GM19238 (cell line): ENCODE results near the gene SEC11A.
A peak's percentile ranks its signal among the peaks of the same experiment; 100 is the strongest.
"Not testable (repeated sequence)": the region's sequence is repeated elsewhere in the genome, so short reads cannot be mapped to it uniquely, and the experiment has no call there.

Source experiments
- DNase-seq: peaks from one replicate; pipeline ENCODE4 v3.0.0; 2011; ENCODE audit warnings: low spot score; ENCODE audit not compliant: insufficient read length

SEC11A gene

GRCh38 chr15:84716036-84716732 is at the start of gene SEC11A:
Gene SEC11A (minus strand): TSS chr15:84716139. CDS start chr15:84716075, 64 bp downstream.
- peak; percentile 92 for DNase-seq

- no peak for DNase-seq
Measured at GRCh38 chr15:84765675-84766074, 49.7 kb upstream of the SEC11A start.

GRCh38 chr15:84764989-84765388 is 49.0 kb upstream of the SEC11A start:
- no peak for DNase-seq

- no peak for DNase-seq
Measured at GRCh38 chr15:84764585-84764984, 48.6 kb upstream of the SEC11A start.

GRCh38 chr15:84762840-84763572 is 47.1 kb upstream of the SEC11A start:
- no peak for DNase-seq

GRCh38 chr15:84761607-84762131 is 45.7 kb upstream of the SEC11A start:
- no peak for DNase-seq

- no peak for DNase-seq
Measured at GRCh38 chr15:84760219-84760618, 44.3 kb upstream of the SEC11A start.

- no peak for DNase-seq
Measured at GRCh38 chr15:84759018-84759417, 43.1 kb upstream of the SEC11A start.

GRCh38 chr15:84755736-84756527 is 40.0 kb upstream of the SEC11A start:
- no peak for DNase-seq

- DNase-seq: not testable (repeated sequence)
Measured at GRCh38 chr15:84754889-84755288, 39.0 kb upstream of the SEC11A start.

- no peak for DNase-seq
Measured at GRCh38 chr15:84752700-84753099, 36.8 kb upstream of the SEC11A start.

GRCh38 chr15:84752195-84752594 is 36.3 kb upstream of the SEC11A start:
- DNase-seq: no peak

- not testable (repeated sequence) for DNase-seq
Measured at GRCh38 chr15:84751721-84752120, 35.8 kb upstream of the SEC11A start.

- no peak for DNase-seq
Measured at GRCh38 chr15:84750583-84751092, 34.7 kb upstream of the SEC11A start.

GRCh38 chr15:84749111-84749991 is 33.4 kb upstream of the SEC11A start:
- DNase-seq: no peak

- DNase-seq: peak; percentile 80
Measured at GRCh38 chr15:84748274-84749110, 32.6 kb upstream of the SEC11A start, which contains the start of gene ZNF592. Gene ZNF592 (plus strand): TSS chr15:84748592. CDS start chr15:84782676, 34,084 bp downstream.

- DNase-seq: peak; percentile 49
Measured at GRCh38 chr15:84747416-84748273, 31.7 kb upstream of the SEC11A start.

- no peak for DNase-seq
Measured at GRCh38 chr15:84741121-84741520, 25.2 kb upstream of the SEC11A start.

- no peak for DNase-seq
Measured at GRCh38 chr15:84740691-84741090, 24.8 kb upstream of the SEC11A start.
